Measurements from ENCODE around the gene TECPR1.

The TECPR1 gene

DNA sequence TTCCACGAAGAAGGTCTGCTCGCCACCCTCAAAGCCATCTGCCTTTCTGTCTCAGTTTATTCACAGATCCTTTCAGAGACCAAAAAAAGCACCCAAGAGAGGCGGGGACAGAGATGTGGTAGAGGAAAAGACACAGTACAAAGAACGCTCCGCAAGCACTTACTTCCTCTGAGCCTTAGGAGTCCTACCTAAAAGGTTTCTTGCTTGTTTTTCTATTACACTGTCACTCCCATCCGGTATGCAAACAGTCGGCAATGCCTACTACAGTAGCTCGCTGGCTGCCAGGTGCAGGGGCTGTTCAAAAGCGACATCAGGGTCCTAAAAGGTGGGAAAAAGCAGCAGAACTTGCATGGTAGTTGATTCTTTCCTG lies 816 bp downstream of the TECPR1 start:
- Histone ChIP-seq H3K27ac (ENCODE audit: low read depth, low read length) (peak overlapping the region; percentile 55), H2AFZ (ENCODE audit: low read depth, low read length, severe bottlenecking) (peak overlapping the region; percentile 82)

DNA sequence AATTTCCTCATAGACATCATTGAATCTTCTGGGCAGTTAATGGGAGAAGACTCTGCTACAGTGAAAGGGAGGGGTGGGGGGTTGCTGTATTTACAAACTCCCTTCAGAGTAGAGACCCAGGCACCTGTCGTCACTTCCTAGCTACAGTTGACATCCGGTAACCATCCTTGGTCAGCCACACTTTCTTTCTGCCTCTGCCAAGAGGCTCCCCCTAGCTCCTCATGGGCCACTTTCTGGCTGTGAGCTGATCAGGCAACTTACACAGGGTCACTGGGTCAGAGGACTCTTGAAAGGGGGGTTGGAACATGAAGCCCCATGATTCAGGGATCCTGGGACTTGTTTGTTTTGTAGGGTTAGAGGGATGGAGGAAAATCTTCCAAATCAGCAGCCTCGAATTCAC lies 1.2 kb downstream of the TECPR1 start:
- Histone ChIP-seq H3K27ac (ENCODE audit: low read depth, low read length) (peak overlapping the region; percentile 55), H2AFZ (ENCODE audit: low read depth, low read length, severe bottlenecking) (peak overlapping the region; percentile 82)

More for the DNA sequence above, 816 bp downstream of the TECPR1 start:
- Histone ChIP-seq H3K4me3 (ENCODE audit: insufficient read depth, low read length, poor library complexity, severe bottlenecking) (peak overlapping the region; percentile 63), H3K27me3 (ENCODE audit: low read length) (no peaks in the 10 kb centered on the region), H3F3A (ENCODE audit: insufficient read depth) (peaks cover 10% of the 10 kb centered on the region), H3K9me2 (replicated peaks; ENCODE audit: insufficient read depth, low read length) (no peaks in the 10 kb centered on the region), H3K79me2 (ENCODE audit: insufficient read depth, low read length) (peaks cover 8% of the 10 kb centered on the region), H3K9ac (ENCODE audit: low read length) (peak overlapping the region; percentile 65), H4K20me1 (ENCODE audit: low read depth, low read length) (no peaks in the 10 kb centered on the region), H3K4me2 (ENCODE audit: low read depth, low read length, poor library complexity, severe bottlenecking) (peak overlapping the region; percentile 63), H3K36me3 (ENCODE audit: low read length) (no peaks in the 10 kb centered on the region), H3K9me3 (ENCODE audit: insufficient read depth, low read length) (no peaks in the 10 kb centered on the region)
- TF ChIP-seq, protein P1, sequence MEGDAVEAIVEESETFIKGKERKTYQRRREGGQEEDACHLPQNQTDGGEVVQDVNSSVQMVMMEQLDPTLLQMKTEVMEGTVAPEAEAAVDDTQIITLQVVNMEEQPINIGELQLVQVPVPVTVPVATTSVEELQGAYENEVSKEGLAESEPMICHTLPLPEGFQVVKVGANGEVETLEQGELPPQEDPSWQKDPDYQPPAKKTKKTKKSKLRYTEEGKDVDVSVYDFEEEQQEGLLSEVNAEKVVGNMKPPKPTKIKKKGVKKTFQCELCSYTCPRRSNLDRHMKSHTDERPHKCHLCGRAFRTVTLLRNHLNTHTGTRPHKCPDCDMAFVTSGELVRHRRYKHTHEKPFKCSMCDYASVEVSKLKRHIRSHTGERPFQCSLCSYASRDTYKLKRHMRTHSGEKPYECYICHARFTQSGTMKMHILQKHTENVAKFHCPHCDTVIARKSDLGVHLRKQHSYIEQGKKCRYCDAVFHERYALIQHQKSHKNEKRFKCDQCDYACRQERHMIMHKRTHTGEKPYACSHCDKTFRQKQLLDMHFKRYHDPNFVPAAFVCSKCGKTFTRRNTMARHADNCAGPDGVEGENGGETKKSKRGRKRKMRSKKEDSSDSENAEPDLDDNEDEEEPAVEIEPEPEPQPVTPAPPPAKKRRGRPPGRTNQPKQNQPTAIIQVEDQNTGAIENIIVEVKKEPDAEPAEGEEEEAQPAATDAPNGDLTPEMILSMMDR (IDR thresholded peaks at IDR 0.05; ENCODE audit: insufficient read depth, low read length, poor library complexity, severe bottlenecking), result no peak
- TF ChIP-seq EZH2phosphoT487 (conservative IDR thresholded peaks at IDR 0.05; ENCODE audit: low read length), result no peak

DNA sequence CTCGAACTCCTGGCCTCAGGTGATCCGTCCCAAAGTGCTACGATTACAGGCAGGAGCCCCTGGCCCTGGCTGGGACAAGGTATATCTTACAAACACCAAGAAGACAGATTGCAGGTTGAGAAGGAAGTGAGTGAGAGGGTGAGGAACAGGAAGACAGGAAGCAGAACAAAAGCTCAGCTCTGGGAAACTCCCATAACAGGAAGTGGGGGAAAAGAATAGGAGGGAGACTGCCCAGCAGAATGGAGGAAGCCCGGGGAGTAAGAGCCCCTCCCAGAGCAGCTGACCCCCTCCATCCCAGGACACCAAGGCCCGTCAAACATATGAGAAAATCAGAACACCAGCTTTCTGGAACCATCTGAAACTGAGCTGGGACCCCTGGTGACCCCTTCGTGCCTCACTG lies 2.9 kb downstream of the TECPR1 start:
- TF ChIP-seq, protein P1 (IDR thresholded peaks at IDR 0.05; ENCODE audit: insufficient read depth, low read length, poor library complexity, severe bottlenecking), result no peak
- TF ChIP-seq EZH2phosphoT487 (conservative IDR thresholded peaks at IDR 0.05; ENCODE audit: low read length), result no peak
- Histone ChIP-seq H2AFZ (ENCODE audit: low read depth, low read length, severe bottlenecking) (no peak overlapping the region), H4K20me1 (ENCODE audit: low read depth, low read length) (no peaks in the 10 kb centered on the region), H3K36me3 (ENCODE audit: low read length) (no peaks in the 10 kb centered on the region), H3K27me3 (ENCODE audit: low read length) (no peaks in the 10 kb centered on the region), H3F3A (ENCODE audit: insufficient read depth) (peaks cover 10% of the 10 kb centered on the region), H3K4me3 (ENCODE audit: insufficient read depth, low read length, poor library complexity, severe bottlenecking) (no peak overlapping the region), H3K9me2 (replicated peaks; ENCODE audit: insufficient read depth, low read length) (no peaks in the 10 kb centered on the region), H3K79me2 (ENCODE audit: insufficient read depth, low read length) (peaks cover 8% of the 10 kb centered on the region), H3K9ac (ENCODE audit: low read length) (no peak overlapping the region), H3K27ac (ENCODE audit: low read depth, low read length) (no peak overlapping the region), H3K9me3 (ENCODE audit: insufficient read depth, low read length) (no peaks in the 10 kb centered on the region), H3K4me2 (ENCODE audit: low read depth, low read length, poor library complexity, severe bottlenecking) (no peak overlapping the region)

More for the DNA sequence above, 1.2 kb downstream of the TECPR1 start:
- Histone ChIP-seq H3K36me3 (ENCODE audit: low read length) (no peaks in the 10 kb centered on the region), H3F3A (ENCODE audit: insufficient read depth) (peaks cover 10% of the 10 kb centered on the region), H3K4me2 (ENCODE audit: low read depth, low read length, poor library complexity, severe bottlenecking) (peak overlapping the region; percentile 63), H3K9me3 (ENCODE audit: insufficient read depth, low read length) (no peaks in the 10 kb centered on the region), H3K79me2 (ENCODE audit: insufficient read depth, low read length) (peaks cover 8% of the 10 kb centered on the region), H4K20me1 (ENCODE audit: low read depth, low read length) (no peaks in the 10 kb centered on the region), H3K9ac (ENCODE audit: low read length) (peak overlapping the region; percentile 65), H3K4me3 (ENCODE audit: insufficient read depth, low read length, poor library complexity, severe bottlenecking) (peak overlapping the region; percentile 63), H3K9me2 (replicated peaks; ENCODE audit: insufficient read depth, low read length) (no peaks in the 10 kb centered on the region), H3K27me3 (ENCODE audit: low read length) (no peaks in the 10 kb centered on the region)
- TF ChIP-seq EZH2phosphoT487 (conservative IDR thresholded peaks at IDR 0.05; ENCODE audit: low read length), result no peak
- TF ChIP-seq, protein P1 (IDR thresholded peaks at IDR 0.05; ENCODE audit: insufficient read depth, low read length, poor library complexity, severe bottlenecking), result peak; percentile 12

Measured in SU-DHL-6 (cell line).